Calu3 (cell line): ENCODE measurements around the gene ULBP3. TPM values are rescaled to one million over a fixed set of nuclear protein-coding genes. Genes with fewer than 3 reads are reported as not detected.

ENCODE experiments used
- BruUV-seq: library from RNA; stranded (reverse); fragments of 400-500 nt; replicated peaks from 2 replicates; lab custom pipeline; 2021; lab: Mats Ljungman, UMichigan
- CTCF ChIA-PET: fragments of 300-600 bp; sonication (Branson Sonifier 250); formaldehyde crosslinking; loops from one replicate; lab custom pipeline; 2022; ENCODE audit warnings: antibody characterized with exemption; lab: Charles Lee
- DNase-seq: peaks from one replicate; pipeline ENCODE4 v3.0.0; 2022
- H3K27ac Mint-ChIP-seq: one replicate; pipeline ENCODE4 v1.8.0; 2022; ENCODE audit warnings: mixed read lengths; ENCODE audit not compliant: unreplicated experiment
- H3K27me3 Mint-ChIP-seq: one replicate; pipeline ENCODE4 v1.8.0; 2022; ENCODE audit warnings: mixed read lengths; ENCODE audit not compliant: unreplicated experiment
- H3K36me3 Mint-ChIP-seq: one replicate; pipeline ENCODE4 v1.8.0; 2022; ENCODE audit warnings: mild to moderate bottlenecking, moderate library complexity, mixed read lengths; ENCODE audit not compliant: insufficient read depth, unreplicated experiment
- H3K4me1 Mint-ChIP-seq: one replicate; pipeline ENCODE4 v1.8.0; 2022; ENCODE audit warnings: mild to moderate bottlenecking, low read depth, mixed read lengths; ENCODE audit not compliant: unreplicated experiment
- H3K4me3 Mint-ChIP-seq: one replicate; pipeline ENCODE4 v1.8.0; 2022; ENCODE audit warnings: mild to moderate bottlenecking, low read depth, moderate library complexity, mixed read lengths; ENCODE audit not compliant: unreplicated experiment
- H3K9me3 Mint-ChIP-seq: one replicate; pipeline ENCODE4 v1.8.0; 2022; ENCODE audit warnings: low read depth, mixed read lengths; ENCODE audit not compliant: unreplicated experiment
- intact Hi-C: fragments of 100-400 bp; cut with micrococcal nuclease; formaldehyde crosslinking; loops from one replicate; pipeline ENCODE4 v1.10.0; 2022; ENCODE audit not compliant: unreplicated experiment
- total RNA-seq: library from RNA; stranded (reverse); gene quantifications from 2 replicates; pipeline ENCODE4 v1.2.3, GENCODE V29; 2022
- TF ChIP-seq, protein P1 (sequence below): fragments of 200-600 bp; IDR thresholded peaks from one replicate; pipeline ENCODE4 v1.8.0; 2022; ENCODE audit warnings: antibody characterized with exemption; ENCODE audit not compliant: unreplicated experiment

The ULBP3 gene
- total RNA-seq, 1 experiment from 2014 or later, result 8.4 TPM

DNA sequence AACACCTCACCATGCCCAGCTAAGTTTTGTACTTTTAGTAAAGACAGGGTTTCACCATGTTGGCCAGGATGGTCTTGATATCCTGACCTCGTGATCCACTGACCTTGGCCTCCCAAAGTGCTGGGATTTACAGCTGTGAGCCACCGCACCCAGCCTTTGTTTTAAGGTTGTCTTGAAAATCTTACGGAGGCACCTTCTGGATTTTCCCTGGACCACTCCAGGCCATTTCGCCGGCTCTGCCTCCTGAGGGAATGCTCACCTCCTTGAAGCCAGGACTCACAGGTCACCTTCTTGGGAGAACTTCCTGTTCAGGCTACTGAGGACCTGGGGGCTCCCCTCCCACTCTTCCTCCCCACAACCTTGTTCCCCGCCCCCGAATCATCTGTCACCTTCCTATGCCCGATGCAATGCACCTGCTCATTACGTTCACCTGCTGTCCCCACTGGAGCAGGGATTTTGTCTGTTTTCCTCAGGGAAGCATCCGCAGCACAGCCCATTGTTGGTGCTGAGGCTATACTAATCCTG, 24.2 kb downstream of the ULBP3 start:
- CTCF ChIA-PET, result no interaction called here
- Mint-ChIP-seq H3K27ac (no peak overlapping the region), H3K9me3 (no peaks in the 10 kb centered on the region), H3K27me3 (peaks cover 42% of the 10 kb centered on the region), H3K36me3 (no peaks in the 10 kb centered on the region), H3K4me3 (no peak overlapping the region), H3K4me1 (no peaks in the 10 kb centered on the region)
- intact Hi-C loops, result no loop called here
- DNase-seq, result no peak
- BruUV-seq, result no TSS peak
- TF ChIP-seq, protein P1, sequence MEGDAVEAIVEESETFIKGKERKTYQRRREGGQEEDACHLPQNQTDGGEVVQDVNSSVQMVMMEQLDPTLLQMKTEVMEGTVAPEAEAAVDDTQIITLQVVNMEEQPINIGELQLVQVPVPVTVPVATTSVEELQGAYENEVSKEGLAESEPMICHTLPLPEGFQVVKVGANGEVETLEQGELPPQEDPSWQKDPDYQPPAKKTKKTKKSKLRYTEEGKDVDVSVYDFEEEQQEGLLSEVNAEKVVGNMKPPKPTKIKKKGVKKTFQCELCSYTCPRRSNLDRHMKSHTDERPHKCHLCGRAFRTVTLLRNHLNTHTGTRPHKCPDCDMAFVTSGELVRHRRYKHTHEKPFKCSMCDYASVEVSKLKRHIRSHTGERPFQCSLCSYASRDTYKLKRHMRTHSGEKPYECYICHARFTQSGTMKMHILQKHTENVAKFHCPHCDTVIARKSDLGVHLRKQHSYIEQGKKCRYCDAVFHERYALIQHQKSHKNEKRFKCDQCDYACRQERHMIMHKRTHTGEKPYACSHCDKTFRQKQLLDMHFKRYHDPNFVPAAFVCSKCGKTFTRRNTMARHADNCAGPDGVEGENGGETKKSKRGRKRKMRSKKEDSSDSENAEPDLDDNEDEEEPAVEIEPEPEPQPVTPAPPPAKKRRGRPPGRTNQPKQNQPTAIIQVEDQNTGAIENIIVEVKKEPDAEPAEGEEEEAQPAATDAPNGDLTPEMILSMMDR, result no peak

DNA sequence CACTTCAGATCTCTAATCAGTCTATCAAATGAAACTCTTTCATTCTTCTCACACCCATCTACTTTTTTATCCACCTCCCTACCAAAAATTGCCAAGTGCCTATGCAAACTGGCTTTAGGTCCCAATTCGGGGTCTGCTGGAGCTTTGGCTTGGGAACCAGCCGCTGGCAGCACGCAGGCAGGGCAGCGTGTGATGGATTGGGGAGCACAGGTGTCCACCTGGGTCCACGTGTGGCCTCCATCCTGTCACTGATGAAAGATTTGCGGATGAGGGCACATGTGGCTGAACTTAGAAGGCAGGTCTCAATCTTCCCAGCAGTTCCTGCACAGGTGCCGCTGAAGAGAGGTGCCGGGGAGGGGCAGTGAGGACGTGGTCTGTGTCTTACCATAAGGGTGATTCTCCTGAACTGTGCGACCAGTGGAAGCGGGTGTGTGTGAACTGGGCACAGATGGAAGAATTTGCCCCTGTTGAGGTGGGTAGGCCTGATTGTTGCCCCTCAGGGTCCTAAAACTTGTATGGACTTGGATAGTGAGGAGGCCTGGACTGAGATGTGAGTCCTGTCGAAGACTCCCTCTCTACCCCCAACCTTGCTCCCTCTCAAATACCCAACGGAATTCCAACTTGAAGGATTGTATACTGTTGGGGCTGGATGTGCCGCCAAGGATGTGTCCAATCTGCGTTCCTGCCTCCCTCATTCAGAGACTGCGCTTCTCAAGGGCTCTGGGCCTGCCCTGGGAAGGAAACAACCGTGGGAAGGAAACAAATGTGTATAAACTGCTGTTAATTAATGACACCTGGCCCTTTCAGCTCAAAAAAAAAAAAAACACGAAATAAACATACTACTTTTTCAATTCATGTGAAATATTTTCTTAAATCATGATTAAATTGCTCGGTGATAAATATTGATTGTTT, 25.2 kb downstream of the ULBP3 start:
- Mint-ChIP-seq H3K36me3 (no peaks in the 10 kb centered on the region), H3K4me3 (no peak overlapping the region), H3K9me3 (no peaks in the 10 kb centered on the region), H3K4me1 (no peaks in the 10 kb centered on the region), H3K27ac (no peak overlapping the region), H3K27me3 (peaks cover 51% of the 10 kb centered on the region)
- DNase-seq, result no peak
- TF ChIP-seq, protein P1, result no peak
- intact Hi-C loops, result no loop called here
- BruUV-seq, result no TSS peak
- CTCF ChIA-PET, result no interaction called here

DNA sequence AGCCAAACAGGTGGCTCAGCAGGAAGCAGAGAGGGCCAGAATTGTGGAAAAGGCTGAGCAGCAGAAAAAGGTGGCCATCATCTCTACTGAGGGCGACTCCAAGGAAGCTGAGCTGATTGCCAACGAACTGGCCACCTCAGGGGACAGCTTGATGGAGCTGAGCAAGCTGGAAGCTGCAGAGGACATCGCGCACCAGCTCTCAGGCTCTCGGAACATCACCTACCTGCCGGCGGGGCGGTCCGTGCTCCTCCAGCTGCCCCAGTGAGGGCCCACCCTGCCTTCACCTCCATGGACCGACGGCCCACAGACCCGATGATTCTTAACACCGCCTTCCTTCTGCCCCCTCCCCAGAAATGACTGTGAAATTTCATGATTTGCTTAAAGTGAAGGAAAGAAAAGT, 25.8 kb downstream of the ULBP3 start:
- intact Hi-C loops, result no loop called here
- H3K9me3 Mint-ChIP-seq, result no peaks in the 10 kb centered on the region
- H3K4me1 Mint-ChIP-seq, result no peaks in the 10 kb centered on the region
- TF ChIP-seq, protein P1, result no peak
- H3K36me3 Mint-ChIP-seq, result no peaks in the 10 kb centered on the region
- peaks cover 58% of the 10 kb centered on the region for H3K27me3 Mint-ChIP-seq
- CTCF ChIA-PET, result no interaction called here
- DNase-seq, result no peak
- H3K4me3 Mint-ChIP-seq, result no peak overlapping the region
- BruUV-seq, result no TSS peak
- H3K27ac Mint-ChIP-seq, result no peak overlapping the region

DNA sequence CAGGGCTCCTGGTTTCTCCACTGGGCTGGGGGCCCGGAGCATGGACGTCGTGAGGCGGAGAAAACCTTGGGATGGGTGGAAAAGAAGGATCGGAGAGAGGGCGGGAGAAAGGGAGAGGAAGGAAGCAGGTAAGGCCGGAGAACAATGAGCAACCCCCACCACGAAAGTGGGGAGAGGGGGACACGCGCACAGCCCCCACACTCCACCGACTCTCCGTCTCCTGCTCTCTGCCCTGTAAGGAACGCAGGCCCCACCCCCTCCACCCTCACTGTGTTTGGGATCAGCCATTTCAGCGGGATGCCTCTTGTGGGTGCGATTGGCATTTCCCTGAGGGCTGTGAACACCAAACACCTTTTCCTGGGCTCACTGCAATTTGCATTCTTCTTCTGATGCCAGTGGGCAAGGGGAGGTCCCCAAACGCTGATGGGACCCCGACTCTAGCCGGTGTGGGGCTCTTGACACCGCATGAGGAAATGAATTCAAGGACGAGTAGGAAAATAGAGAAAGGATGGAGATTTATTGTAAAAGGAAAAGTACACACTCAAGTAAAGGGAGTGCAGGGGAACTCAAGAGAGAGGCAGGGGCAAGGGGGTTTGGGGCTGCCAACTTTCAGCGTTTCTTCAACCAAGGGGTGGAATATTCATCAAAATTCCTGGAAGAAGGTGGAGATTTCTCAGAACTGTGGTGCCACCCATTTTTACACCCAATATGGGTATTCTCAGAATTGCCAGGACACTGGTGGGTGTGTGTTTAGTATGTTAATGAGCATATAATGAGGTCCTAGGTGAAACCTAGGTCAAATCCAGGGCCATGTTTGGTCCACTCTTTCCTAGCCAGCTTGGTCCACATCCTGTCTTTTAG, 30.5 kb downstream of the ULBP3 start:
- no TSS peak for BruUV-seq
- no peaks in the 10 kb centered on the region for H3K4me1 Mint-ChIP-seq
- intact Hi-C loops, result no loop called here
- TF ChIP-seq, protein P1, result no peak
- no peak overlapping the region for H3K27ac Mint-ChIP-seq
- no peaks in the 10 kb centered on the region for H3K9me3 Mint-ChIP-seq
- DNase-seq, result no peak
- no peaks in the 10 kb centered on the region for H3K36me3 Mint-ChIP-seq
- no peak overlapping the region for H3K4me3 Mint-ChIP-seq
- peaks cover 81% of the 10 kb centered on the region for H3K27me3 Mint-ChIP-seq
- CTCF ChIA-PET, result interaction anchor here (0.5 kb wide), 1 partner anchor 194 kb away, joined by 6 read pairs; no protein-coding TSS in a partner anchor
